Body of pancreas (tissue), 4 donors: ENCODE measurements around the gene STX8. TPM values are rescaled to one million over a fixed set of nuclear protein-coding genes. Genes with fewer than 3 reads are reported as not detected.
"Not testable (repeated sequence)": the region's sequence is repeated elsewhere in the genome, so short reads cannot be mapped to it uniquely, and the experiment has no call there.

ENCODE experiments used
- ATAC-seq: fragments of 150-250 bp; one replicate; pipeline ENCODE4 v1.9.1; 2016
- DNase-seq, 4 donors: peaks; one replicate each; pipeline ENCODE4 v3.0.0-alpha.2; 2019
- H3K27ac ChIP-seq, 4 donors: fragments of 200-600 bp; sonication (generic); 1 replicate in 3 of 4; 2 replicates in 1 of 4; pipeline versions ENCODE4 v1.5.1 to v1.6.1; 2016 to 2019; ENCODE audit warnings: mild to moderate bottlenecking in 1 of 4, mixed read lengths in 1 of 4, moderate library complexity in 1 of 4
- H3K27me3 ChIP-seq, 2 donors: fragments of 200-600 bp; sonication (generic); one replicate each; pipeline ENCODE4 v1.6.0; 2016; ENCODE audit warnings: mild to moderate bottlenecking in 1 of 2
- H3K36me3 ChIP-seq, 2 donors: fragments of 200-600 bp; sonication (generic); replicated peaks in 1 of 2; 2 replicates each; pipeline ENCODE4 v1.5.1; 2016; ENCODE audit warnings: low read depth in 2 of 2; ENCODE audit not compliant: insufficient read depth in 1 of 2
- H3K4me1 ChIP-seq: fragments of 200-600 bp; sonication (generic); one replicate; pipeline ENCODE4 v1.6.0; 2016
- H3K4me3 ChIP-seq, 2 donors: fragments of 200-600 bp; sonication (generic); 1 replicate in 1 of 2; 2 replicates in 1 of 2; pipeline ENCODE4 v1.5.1; 2016 to 2019
- H3K9me3 ChIP-seq, 3 donors: fragments of 200-600 bp; sonication (generic); 1 replicate in 2 of 3; 2 replicates in 1 of 3; pipeline ENCODE4 v1.5.1; 2016
- POLR2A ChIP-seq, 3 donors: fragments of 450-650 bp; IDR thresholded peaks; one replicate each; pipeline ENCODE4 v1.6.1; 2016; ENCODE audit warnings: antibody characterized with exemption in 3 of 3, mild to moderate bottlenecking in 2 of 3
- WGBS, 2 donors: methylation state at CpG; one replicate each; pipeline ENCODE4 v1.1.5; 2017; 5-methylcytosine and 5-hydroxymethylcytosine counted together
- intact Hi-C: fragments of 100-400 bp; cut with DNase I; formaldehyde crosslinking; loops from one replicate; pipeline ENCODE4 v1.15.1; 2023
- total RNA-seq, 2 donors: library from RNA; depleted of rRNA; stranded (reverse); fragments of >200 nt; gene quantifications; one replicate each; pipeline ENCODE4 v1.1.0, GENCODE V29; 2016
- TF ChIP-seq, protein P1 (sequence below), 7 experiments: fragments of 450-650 bp in 4 of 7; fragments of 200-600 bp in 3 of 7; sonication (generic) in 3 of 7; IDR thresholded peaks; one replicate each; pipeline ENCODE4 v1.5.1; 2016 to 2019; ENCODE audit warnings: antibody characterized with exemption in 7 of 7

Gene STX8
- total RNA-seq, 2 donors from 2014 or later: 32.2 to 37.6 TPM

- TF ChIP-seq POLR2A (IDR thresholded peaks at IDR 0.05): no peak
- TF ChIP-seq, protein P1, sequence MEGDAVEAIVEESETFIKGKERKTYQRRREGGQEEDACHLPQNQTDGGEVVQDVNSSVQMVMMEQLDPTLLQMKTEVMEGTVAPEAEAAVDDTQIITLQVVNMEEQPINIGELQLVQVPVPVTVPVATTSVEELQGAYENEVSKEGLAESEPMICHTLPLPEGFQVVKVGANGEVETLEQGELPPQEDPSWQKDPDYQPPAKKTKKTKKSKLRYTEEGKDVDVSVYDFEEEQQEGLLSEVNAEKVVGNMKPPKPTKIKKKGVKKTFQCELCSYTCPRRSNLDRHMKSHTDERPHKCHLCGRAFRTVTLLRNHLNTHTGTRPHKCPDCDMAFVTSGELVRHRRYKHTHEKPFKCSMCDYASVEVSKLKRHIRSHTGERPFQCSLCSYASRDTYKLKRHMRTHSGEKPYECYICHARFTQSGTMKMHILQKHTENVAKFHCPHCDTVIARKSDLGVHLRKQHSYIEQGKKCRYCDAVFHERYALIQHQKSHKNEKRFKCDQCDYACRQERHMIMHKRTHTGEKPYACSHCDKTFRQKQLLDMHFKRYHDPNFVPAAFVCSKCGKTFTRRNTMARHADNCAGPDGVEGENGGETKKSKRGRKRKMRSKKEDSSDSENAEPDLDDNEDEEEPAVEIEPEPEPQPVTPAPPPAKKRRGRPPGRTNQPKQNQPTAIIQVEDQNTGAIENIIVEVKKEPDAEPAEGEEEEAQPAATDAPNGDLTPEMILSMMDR (IDR thresholded peaks at IDR 0.05): no peak
- DNase-seq (no peak), ATAC-seq (no peak)
- no peaks in the 10 kb centered on the region for H3K9me3 ChIP-seq
- H3K27me3 ChIP-seq: no peaks in the 10 kb centered on the region
- no peak overlapping the region for H3K27ac ChIP-seq
- H3K4me1 ChIP-seq: no peaks in the 10 kb centered on the region
- intact Hi-C loops: no loop called here
- no peak overlapping the region for H3K4me3 ChIP-seq
- H3K36me3 ChIP-seq: peaks cover 0 to 7% of the 10 kb centered on the region in 2 donors
Measured at GRCh38 chr17:9564104-9564503, 11.5 kb downstream of the STX8 start.

DNA sequence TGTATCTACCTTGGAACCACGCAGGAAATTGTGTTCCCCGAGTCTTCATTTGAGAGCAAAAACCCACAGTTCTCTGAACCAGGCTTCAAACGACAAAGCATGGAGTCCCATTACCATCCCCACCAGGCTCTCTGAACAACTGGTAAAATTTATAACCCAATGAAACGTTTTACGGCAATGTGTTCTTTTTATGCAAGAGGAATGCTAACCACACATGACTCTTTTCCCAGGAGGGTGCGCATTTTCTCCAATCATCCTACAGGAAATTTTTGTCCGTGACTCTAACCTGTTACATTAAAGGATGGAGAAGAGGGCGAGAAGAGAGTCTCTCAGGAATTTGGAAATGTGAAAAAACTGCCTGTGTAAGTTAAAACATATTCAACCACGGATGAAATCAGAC lies 17.8 kb downstream of the STX8 start:
- intact Hi-C loops: no loop called here
- Histone ChIP-seq H3K4me1 (no peaks in the 10 kb centered on the region), H3K27me3 (no peaks in the 10 kb centered on the region), H3K4me3 (no peak overlapping the region), H3K36me3 (no peaks in the 10 kb centered on the region), H3K27ac (no peak overlapping the region), H3K9me3 (no peaks in the 10 kb centered on the region)
- DNase-seq (no peak), ATAC-seq (no peak)
- TF ChIP-seq, protein P1 (IDR thresholded peaks at IDR 0.05): no peak
- TF ChIP-seq POLR2A (IDR thresholded peaks at IDR 0.05): no peak
- 81 to 84% methylated on average over 9 of the region's 9 CpGs for WGBS, 2 donors

DNA sequence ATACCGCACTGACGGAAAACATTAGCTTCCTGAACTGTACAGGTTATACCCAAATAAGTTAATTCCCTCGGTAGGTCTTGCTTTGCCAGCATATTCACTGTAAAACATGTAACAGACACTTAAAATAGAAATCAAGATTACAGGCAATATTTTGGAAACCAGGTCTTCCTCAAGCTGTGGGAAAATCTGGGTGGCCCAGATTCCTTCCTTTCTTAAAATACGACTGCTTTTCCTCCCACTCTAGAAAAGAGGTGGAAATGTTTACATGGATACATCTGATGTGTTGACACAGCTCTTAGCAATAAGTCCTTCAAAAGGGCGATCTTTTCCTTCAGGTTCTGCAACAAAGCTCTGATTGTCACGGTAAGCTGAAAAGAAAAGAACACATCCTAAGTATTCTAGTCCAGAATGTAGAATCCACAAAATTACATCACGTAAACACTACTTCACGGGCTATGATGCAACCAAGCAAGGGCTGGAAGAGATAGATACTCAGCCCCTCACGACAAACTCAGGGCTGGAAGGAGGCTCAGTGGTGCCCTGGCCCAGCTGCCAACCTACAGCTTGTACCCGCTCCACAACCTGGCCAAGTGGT lies 18.4 kb downstream of the STX8 start:
- no peak for ATAC-seq
- 79 to 81% methylated on average over 9 to 10 of the region's 10 CpGs for WGBS, 2 donors

GRCh38 chr17:9554715-9555114 lies 20.9 kb downstream of the STX8 start:
- H3K4me3 ChIP-seq, H3K27me3 ChIP-seq, H3K9me3 ChIP-seq, ATAC-seq, H3K4me1 ChIP-seq, intact Hi-C loops, H3K27ac ChIP-seq, H3K36me3 ChIP-seq: not testable (repeated sequence)
- DNase-seq: peak; percentile 35 to 57 (median 52)
- TF ChIP-seq, protein P1 (IDR thresholded peaks at IDR 0.05): peak in 6 of 7 experiments; percentile 13 to 52 (median 31)
- WGBS, 2 donors: 63 to 72% methylated on average over 6 of the region's 6 CpGs

More for the DNA sequence above, 18.4 kb downstream of the STX8 start:
- no peak for DNase-seq
- no peak overlapping the region for H3K4me3 ChIP-seq
- no peaks in the 10 kb centered on the region for H3K27me3 ChIP-seq
- intact Hi-C loops: no loop called here
- H3K9me3 ChIP-seq: no peaks in the 10 kb centered on the region
- TF ChIP-seq, protein P1 (IDR thresholded peaks at IDR 0.05): no peak
- TF ChIP-seq POLR2A (IDR thresholded peaks at IDR 0.05): no peak
- H3K27ac ChIP-seq: no peak overlapping the region
- H3K4me1 ChIP-seq: no peaks in the 10 kb centered on the region
- H3K36me3 ChIP-seq: no peaks in the 10 kb centered on the region

DNA sequence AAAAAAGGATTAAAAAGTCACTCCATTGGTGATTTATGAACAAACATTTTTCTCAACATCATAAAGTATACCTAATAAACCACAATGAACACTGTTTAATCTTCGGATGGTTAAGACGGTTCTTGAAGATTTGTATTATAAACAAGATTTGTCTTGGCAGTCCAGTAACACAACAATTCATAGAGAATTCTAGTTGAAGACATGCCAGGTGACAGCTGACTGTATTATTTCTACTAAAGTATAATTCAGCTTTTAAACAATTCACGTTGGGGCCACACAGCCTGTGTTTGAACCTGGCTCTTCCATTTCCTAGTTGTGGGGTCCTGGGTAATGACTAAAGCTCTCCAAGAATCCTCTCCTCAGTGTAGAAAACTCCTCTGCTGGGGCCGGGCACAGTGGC lies 22.0 kb downstream of the STX8 start:
- no peak for DNase-seq

More for the DNA sequence above, 22.0 kb downstream of the STX8 start:
- no peak overlapping the region for H3K4me3 ChIP-seq
- H3K27ac ChIP-seq: no peak overlapping the region
- H3K27me3 ChIP-seq: no peaks in the 10 kb centered on the region
- H3K9me3 ChIP-seq: no peaks in the 10 kb centered on the region
- intact Hi-C loops: no loop called here
- 84 to 90% methylated on average over 4 of the region's 4 CpGs for WGBS, 2 donors
- no peaks in the 10 kb centered on the region for H3K4me1 ChIP-seq
- no peak for ATAC-seq
- H3K36me3 ChIP-seq: no peaks in the 10 kb centered on the region
- TF ChIP-seq POLR2A (IDR thresholded peaks at IDR 0.05): no peak
- TF ChIP-seq, protein P1 (IDR thresholded peaks at IDR 0.05): no peak
